WERI-Rb-1 (cell line): ENCODE measurements around the gene ICAM4.
"Not testable (repeated sequence)": the region's sequence is repeated elsewhere in the genome, so short reads cannot be mapped to it uniquely, and the experiment has no call there.

Experiments
- DNase-seq: peaks from one replicate; pipeline ENCODE4 v3.0.0-alpha.2; 2020
- H3K27ac ChIP-seq: fragments of 250-450 bp; sonication (Bioruptor Pico); 2 replicates; pipeline ENCODE4 v1.5.1; 2020; ENCODE audit warnings: mild to moderate bottlenecking, moderate library complexity
- H3K27me3 ChIP-seq: fragments of 250-450 bp; sonication (Bioruptor Pico); 2 replicates; pipeline ENCODE4 v1.5.1; 2021; ENCODE audit warnings: mild to moderate bottlenecking, low read depth, moderate library complexity; ENCODE audit not compliant: insufficient read depth, severe bottlenecking
- H3K36me3 ChIP-seq: fragments of 250-450 bp; sonication (Bioruptor Pico); 2 replicates; pipeline ENCODE4 v1.5.1; 2020; ENCODE audit warnings: mild to moderate bottlenecking, moderate library complexity
- H3K4me3 ChIP-seq: 2 replicates; pipeline ENCODE4 v1.5.1; 2011; ENCODE audit warnings: low read depth, mild to moderate bottlenecking, control low read depth, low read length
- H3K9me3 ChIP-seq: fragments of 250-450 bp; sonication (Bioruptor Pico); 2 replicates; pipeline ENCODE4 v1.5.1; 2021; ENCODE audit warnings: mild to moderate bottlenecking, moderate library complexity; ENCODE audit not compliant: severe bottlenecking
- CTCF ChIP-seq: IDR thresholded peaks from 2 replicates; pipeline ENCODE4 v1.5.1; 2011; ENCODE audit warnings: low read depth, mild to moderate bottlenecking, control low read depth, inconsistent platforms, low read length

The ICAM4 gene

DNA sequence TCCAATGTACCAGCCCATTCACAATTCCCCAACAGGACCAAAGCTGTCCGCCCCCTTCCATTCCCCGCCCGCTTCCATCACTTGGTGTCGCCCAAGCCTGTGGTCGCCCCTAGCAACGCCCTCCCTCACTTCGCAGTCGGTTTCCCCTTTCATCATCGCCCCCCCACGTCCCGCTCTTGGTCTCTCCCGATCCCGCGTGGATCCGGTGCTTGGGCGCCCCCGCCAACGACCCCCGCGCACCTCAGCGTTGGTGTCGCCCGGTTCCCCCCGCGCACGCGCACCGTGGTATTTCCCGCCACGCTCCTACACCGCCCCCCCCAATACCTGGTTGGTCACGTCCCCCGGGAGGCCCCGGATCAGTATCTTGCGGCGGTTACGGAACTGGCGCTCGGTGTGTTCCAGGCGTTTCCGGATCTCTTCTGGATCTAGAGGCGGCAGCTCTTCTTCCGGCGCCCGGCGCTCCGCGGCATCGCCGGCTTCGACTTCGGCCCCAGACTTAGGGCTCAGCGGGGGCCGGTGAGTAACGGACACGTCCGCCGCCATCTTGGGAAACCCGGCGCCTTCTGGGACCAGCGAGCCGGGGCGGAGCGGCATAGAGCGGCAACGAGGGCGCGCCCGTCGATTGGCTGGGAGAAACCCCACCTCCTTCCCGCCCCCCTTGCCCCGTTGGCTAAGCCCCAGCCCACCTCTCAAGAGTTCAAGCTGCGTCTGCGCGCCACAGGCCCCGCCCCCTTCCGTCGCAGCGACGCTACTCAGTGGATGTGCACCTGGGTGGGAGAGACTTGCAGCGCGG, 46.4 kb downstream of the ICAM4 start, which contains the start of gene RAVER1:
Gene RAVER1, minus strand, starts transcription at position 565 of the 793 bp plus-strand sequence. Its CDS starts 22 bp downstream, at position 543.
- Histone ChIP-seq H3K36me3 (peaks cover 52% of the 10 kb centered on the region), H3K9me3 (no peaks in the 10 kb centered on the region), H3K27me3 (no peaks in the 10 kb centered on the region), H3K4me3 (peak within 1 kb of the TSS; percentile 74), H3K27ac (peak within 1 kb of the TSS; percentile 99)
- TF ChIP-seq CTCF, result no peak
- peak; percentile 98 for DNase-seq

GRCh38 chr19:10333758-10334587, 47.2 kb downstream of the ICAM4 start:
- H3K9me3 ChIP-seq, result no peaks in the 10 kb centered on the region
- peak overlapping the region; percentile 99 for H3K27ac ChIP-seq
- H3K27me3 ChIP-seq, result no peaks in the 10 kb centered on the region
- peak overlapping the region; percentile 74 for H3K4me3 ChIP-seq
- no peak for TF ChIP-seq CTCF
- H3K36me3 ChIP-seq, result peaks cover 44% of the 10 kb centered on the region
- DNase-seq, result no peak

GRCh38 chr19:10334588-10335351, 48.0 kb downstream of the ICAM4 start:
- peaks cover 36% of the 10 kb centered on the region for H3K36me3 ChIP-seq
- no peaks in the 10 kb centered on the region for H3K9me3 ChIP-seq
- no peaks in the 10 kb centered on the region for H3K27me3 ChIP-seq
- H3K4me3 ChIP-seq, result no peak overlapping the region
- TF ChIP-seq CTCF, result no peak
- peak; percentile 62 for DNase-seq
- H3K27ac ChIP-seq, result peak overlapping the region; percentile 99; the same call in 1 of the 2 replicates

DNA sequence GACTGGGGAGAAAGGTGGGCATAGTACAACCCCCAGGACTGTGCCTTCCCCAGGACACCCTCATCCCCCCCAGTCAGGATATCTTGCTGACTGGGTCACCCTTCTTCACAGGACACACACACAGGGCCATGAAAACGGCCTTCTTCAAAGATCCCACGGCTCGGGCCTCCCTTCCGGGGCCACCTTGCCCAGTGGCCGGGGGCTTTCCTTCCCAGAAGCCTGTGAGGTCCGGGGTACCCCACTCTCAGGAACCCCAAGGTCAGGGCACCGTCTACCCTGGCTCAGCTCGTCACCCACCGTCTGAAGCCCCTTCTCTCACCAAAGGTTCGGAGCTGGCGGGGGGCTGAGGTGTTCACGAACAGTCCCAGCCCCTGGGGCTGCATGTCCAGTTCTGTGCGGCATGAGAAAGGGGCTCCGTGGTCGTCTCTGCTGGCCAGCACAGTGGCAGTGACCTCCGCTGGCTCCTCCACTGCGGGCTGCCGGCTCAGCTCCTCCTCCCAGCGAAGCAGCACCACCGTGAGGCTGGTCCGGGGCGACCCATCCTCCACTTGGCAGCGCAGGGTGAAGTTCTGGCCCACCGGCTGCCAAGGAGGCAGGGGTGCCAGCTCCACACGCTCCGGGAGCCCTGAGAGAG, 48.7 kb downstream of the ICAM4 start:
- no peak overlapping the region for H3K4me3 ChIP-seq

GRCh38 chr19:10336725-10337124, 50.0 kb downstream of the ICAM4 start:
- DNase-seq, result peak; percentile 74
- not testable (repeated sequence) for H3K4me3 ChIP-seq, H3K9me3 ChIP-seq, H3K27me3 ChIP-seq
- Histone ChIP-seq H3K27ac (peak overlapping the region; percentile 65; the same call in 1 of the 2 replicates), H3K36me3 (peaks cover 20% of the 10 kb centered on the region)

More for the DNA sequence above, 48.7 kb downstream of the ICAM4 start:
- Histone ChIP-seq H3K27ac (peak overlapping the region; percentile 24; the same call in 1 of the 2 replicates), H3K36me3 (peaks cover 29% of the 10 kb centered on the region), H3K9me3 (no peaks in the 10 kb centered on the region), H3K27me3 (no peaks in the 10 kb centered on the region)
- no peak for DNase-seq
- TF ChIP-seq CTCF, result no peak
